Activated CD4-positive, alpha-beta memory T cell treated with anti-CD3 and anti-CD28 coated beads for 36 hours (primary cell): ENCODE results near the gene BCL10. TPM values are rescaled to one million over a fixed set of nuclear protein-coding genes. Genes with fewer than 3 reads are reported as not detected.

Experiments used
- CTCF ChIA-PET: fragments of 350-600 bp; sonication (Branson Sonifier 250); formaldehyde crosslinking; loops from one replicate; lab custom pipeline; 2021; ENCODE audit warnings: antibody characterized with exemption, inconsistent platforms; lab: Charles Lee
- POLR2A ChIA-PET: fragments of 350-600 bp; sonication (Branson Sonifier 250); formaldehyde crosslinking; loops from one replicate; lab custom pipeline; 2021; ENCODE audit warnings: antibody characterized with exemption; lab: Charles Lee
- DNase-seq: peaks from one replicate; pipeline ENCODE4 v3.0.0-alpha.2; 2020
- H3K27ac Mint-ChIP-seq: one replicate; pipeline ENCODE4 v1.8.0; 2021; ENCODE audit warnings: mixed read lengths
- H3K27me3 Mint-ChIP-seq: one replicate; pipeline ENCODE4 v1.8.0; 2021; ENCODE audit warnings: mixed read lengths
- H3K36me3 Mint-ChIP-seq: one replicate; pipeline ENCODE4 v1.8.0; 2021; ENCODE audit warnings: mixed read lengths
- H3K4me1 Mint-ChIP-seq: one replicate; pipeline ENCODE4 v1.8.0; 2021; ENCODE audit warnings: low read depth, mixed read lengths
- H3K4me3 Mint-ChIP-seq: one replicate; pipeline ENCODE4 v1.8.0; 2021; ENCODE audit warnings: mild to moderate bottlenecking, mixed read lengths
- H3K9me3 Mint-ChIP-seq: one replicate; pipeline ENCODE4 v1.8.0; 2021; ENCODE audit warnings: mixed read lengths
- intact Hi-C: fragments of 100-400 bp; cut with micrococcal nuclease; formaldehyde crosslinking; loops from one replicate; pipeline ENCODE4 v1.15.1; 2023
- total RNA-seq, 2 experiments: library from RNA; stranded (reverse); gene quantifications; one replicate each; pipeline ENCODE4 v1.2.3, GENCODE V29; 2021

The BCL10 gene
- total RNA-seq, 2 experiments from 2014 or later, result 31.1 to 31.5 TPM

GRCh38 chr1:85240174-85240601, 36.2 kb downstream of the BCL10 start:
- H3K4me1 Mint-ChIP-seq, result peaks cover 9% of the 10 kb centered on the region
- ChIA-PET POLR2A (no interaction called here), CTCF (interaction anchor here (0.7 to 2.0 kb wide), 11 partner anchors 9 to 457 kb away, joined by 3 to 19 read pairs (median 4); partner anchors contain the start of genes C1orf52, MCOLN3 and SYDE2)
- no peaks in the 10 kb centered on the region for H3K36me3 Mint-ChIP-seq
- DNase-seq, result peak; percentile 34
- H3K27ac Mint-ChIP-seq, result no peak overlapping the region
- H3K27me3 Mint-ChIP-seq, result peaks cover 4% of the 10 kb centered on the region
- H3K9me3 Mint-ChIP-seq, result no peaks in the 10 kb centered on the region
- intact Hi-C loops, result loop anchor here (1.0 to 5.0 kb wide), 2 partner anchors 38 to 295 kb away; partner anchors contain the start of gene SYDE2
- H3K4me3 Mint-ChIP-seq, result no peak overlapping the region

GRCh38 chr1:85237613-85238012, 38.8 kb downstream of the BCL10 start:
- ChIA-PET POLR2A (no interaction called here), CTCF (no interaction called here)
- Mint-ChIP-seq H3K4me3 (no peak overlapping the region), H3K4me1 (peaks cover 9% of the 10 kb centered on the region), H3K36me3 (no peaks in the 10 kb centered on the region), H3K9me3 (no peaks in the 10 kb centered on the region), H3K27ac (no peak overlapping the region), H3K27me3 (peaks cover 6% of the 10 kb centered on the region)
- intact Hi-C loops, result loop anchor here (10.0 kb wide), 1 partner anchor 193 kb away; the partner anchor contains the start of gene MCOLN3
- no peak for DNase-seq

- Mint-ChIP-seq H3K9me3 (no peaks in the 10 kb centered on the region), H3K4me1 (no peaks in the 10 kb centered on the region), H3K4me3 (no peak overlapping the region), H3K27me3 (peaks cover 2% of the 10 kb centered on the region), H3K27ac (no peak overlapping the region), H3K36me3 (no peaks in the 10 kb centered on the region)
- CTCF ChIA-PET, result interaction anchor here (0.6 to 1.9 kb wide), 5 partner anchors 17 to 287 kb away, joined by 3 to 10 read pairs (median 3); no protein-coding TSS in a partner anchor
- intact Hi-C loops, result loop anchor here (10.0 kb wide), 1 partner anchor 186 kb away; the partner anchor contains the start of gene MCOLN3
- DNase-seq, result no peak
- POLR2A ChIA-PET, result no interaction called here
Observed at GRCh38 chr1:85230305-85230977, 46.0 kb downstream of the BCL10 start.

GRCh38 chr1:85229574-85230097, 46.8 kb downstream of the BCL10 start:
- Mint-ChIP-seq H3K27me3 (peaks cover 2% of the 10 kb centered on the region), H3K4me3 (no peak overlapping the region), H3K36me3 (no peaks in the 10 kb centered on the region), H3K27ac (no peak overlapping the region), H3K4me1 (no peaks in the 10 kb centered on the region), H3K9me3 (no peaks in the 10 kb centered on the region)
- ChIA-PET CTCF (interaction anchor here (0.6 to 1.9 kb wide), 3 partner anchors 16 to 285 kb away, joined by 3 to 10 read pairs (median 3); no protein-coding TSS in a partner anchor), POLR2A (no interaction called here)
- intact Hi-C loops, result loop anchor here (10.0 kb wide), 1 partner anchor 185 kb away; the partner anchor contains the start of gene MCOLN3
- DNase-seq, result no peak

- Mint-ChIP-seq H3K27me3 (peaks cover 2% of the 10 kb centered on the region), H3K27ac (no peak overlapping the region), H3K4me1 (no peaks in the 10 kb centered on the region), H3K36me3 (no peaks in the 10 kb centered on the region), H3K4me3 (no peak overlapping the region), H3K9me3 (no peaks in the 10 kb centered on the region)
- DNase-seq, result no peak
- intact Hi-C loops, result no loop called here
- ChIA-PET POLR2A (no interaction called here), CTCF (interaction anchor here (1.2 kb wide), 1 partner anchor 48 kb away, joined by 3 read pairs; no protein-coding TSS in a partner anchor)
Observed at GRCh38 chr1:85228972-85229371, 47.5 kb downstream of the BCL10 start.

- H3K9me3 Mint-ChIP-seq, result no peaks in the 10 kb centered on the region
- intact Hi-C loops, result no loop called here
Observed at GRCh38 chr1:85225624-85226380, 50.6 kb downstream of the BCL10 start.

GRCh38 chr1:85224734-85225623, 51.5 kb downstream of the BCL10 start:
- CTCF ChIA-PET, result interaction anchor here (0.6 to 1.4 kb wide), 6 partner anchors 10 to 289 kb away, joined by 3 to 7 read pairs (median 4); partner anchors contain the start of gene C1orf52
- H3K27ac Mint-ChIP-seq, result no peak overlapping the region
- no peak overlapping the region for H3K4me3 Mint-ChIP-seq
- no peak for DNase-seq
- intact Hi-C loops, result no loop called here
- no peaks in the 10 kb centered on the region for H3K4me1 Mint-ChIP-seq
- no peaks in the 10 kb centered on the region for H3K9me3 Mint-ChIP-seq
- H3K27me3 Mint-ChIP-seq, result peaks cover 1% of the 10 kb centered on the region
- no peaks in the 10 kb centered on the region for H3K36me3 Mint-ChIP-seq
- POLR2A ChIA-PET, result no interaction called here

More at GRCh38 chr1:85225624-85226380, 50.6 kb downstream of the BCL10 start:
- no peaks in the 10 kb centered on the region for H3K36me3 Mint-ChIP-seq
- no peak overlapping the region for H3K4me3 Mint-ChIP-seq
- H3K27ac Mint-ChIP-seq, result no peak overlapping the region
- no peak for DNase-seq
- CTCF ChIA-PET, result interaction anchor here (0.6 to 1.4 kb wide), 4 partner anchors 9 to 290 kb away, joined by 3 to 4 read pairs (median 3); no protein-coding TSS in a partner anchor
- no peaks in the 10 kb centered on the region for H3K27me3 Mint-ChIP-seq
- H3K4me1 Mint-ChIP-seq, result no peaks in the 10 kb centered on the region
- POLR2A ChIA-PET, result no interaction called here

- H3K27me3 Mint-ChIP-seq, result peaks cover 1% of the 10 kb centered on the region
- ChIA-PET CTCF (interaction anchor here (1.0 to 1.4 kb wide), 4 partner anchors 25 to 289 kb away, joined by 3 to 7 read pairs (median 4); partner anchors contain the start of gene C1orf52), POLR2A (no interaction called here)
- intact Hi-C loops, result no loop called here
- H3K9me3 Mint-ChIP-seq, result no peaks in the 10 kb centered on the region
- no peaks in the 10 kb centered on the region for H3K4me1 Mint-ChIP-seq
- no peak for DNase-seq
- H3K36me3 Mint-ChIP-seq, result no peaks in the 10 kb centered on the region
- no peak overlapping the region for H3K4me3 Mint-ChIP-seq
- no peak overlapping the region for H3K27ac Mint-ChIP-seq
Observed at GRCh38 chr1:85224295-85224694, 52.1 kb downstream of the BCL10 start.

- intact Hi-C loops, result no loop called here
- no peak overlapping the region for H3K4me3 Mint-ChIP-seq
- CTCF ChIA-PET, result no interaction called here
Observed at GRCh38 chr1:85223334-85223733, 53.1 kb downstream of the BCL10 start.

GRCh38 chr1:85220756-85221201, 55.7 kb downstream of the BCL10 start:
- no peaks in the 10 kb centered on the region for H3K36me3 Mint-ChIP-seq
- DNase-seq, result no peak
- no peaks in the 10 kb centered on the region for H3K4me1 Mint-ChIP-seq
- no peak overlapping the region for H3K4me3 Mint-ChIP-seq
- intact Hi-C loops, result no loop called here
- no peak overlapping the region for H3K27ac Mint-ChIP-seq
- H3K27me3 Mint-ChIP-seq, result peaks cover 3% of the 10 kb centered on the region
- ChIA-PET POLR2A (no interaction called here), CTCF (no interaction called here)
- no peaks in the 10 kb centered on the region for H3K9me3 Mint-ChIP-seq

More at GRCh38 chr1:85223334-85223733, 53.1 kb downstream of the BCL10 start:
- H3K4me1 Mint-ChIP-seq, result no peaks in the 10 kb centered on the region
- no peak for DNase-seq
- H3K9me3 Mint-ChIP-seq, result no peaks in the 10 kb centered on the region
- no peaks in the 10 kb centered on the region for H3K36me3 Mint-ChIP-seq
- POLR2A ChIA-PET, result no interaction called here
- no peak overlapping the region for H3K27ac Mint-ChIP-seq
- H3K27me3 Mint-ChIP-seq, result peaks cover 1% of the 10 kb centered on the region
